Measurements from ENCODE around the gene ZDHHC24. TPM values are rescaled to one million over a fixed set of nuclear protein-coding genes. Genes with fewer than 3 reads are reported as not detected.
"Not testable (repeated sequence)": the region's sequence is repeated elsewhere in the genome, so short reads cannot be mapped to it uniquely, and the experiment has no call there.

ZDHHC24 gene
- total RNA-seq, 4 donors from 2014 or later, result 8.0 to 10.7 (median 9.5) TPM

GRCh38 chr11:66543263-66544107 lies 2.4 kb downstream of the ZDHHC24 start:
- DNase-seq, result no peak
- TF ChIP-seq CTCF (IDR thresholded peaks at IDR 0.05), result peak; percentile 25 to 49 (median 36)
- TF ChIP-seq POLR2A (IDR thresholded peaks at IDR 0.05), result no peak
- no peaks in the 10 kb centered on the region for H3K27me3 ChIP-seq
- peak overlapping the region in 2 of 4 donors; percentile 2 to 41 for H3K4me3 ChIP-seq
- no peaks in the 10 kb centered on the region for H3K9me3 ChIP-seq
- peaks cover 7 to 40% (median 26%) of the 10 kb centered on the region in 3 donors for H3K4me1 ChIP-seq
- peak overlapping the region; percentile 15 to 70 (median 52) for H3K27ac ChIP-seq
- WGBS, 2 donors, result 48 to 81% methylated on average over 4 of the region's 26 CpGs
- H3K36me3 ChIP-seq, result peaks cover 0 to 49% (median 0%) of the 10 kb centered on the region in 3 donors
- intact Hi-C loops (cut with DNase I), result no loop called here

GRCh38 chr11:66542362-66542761 lies 3.5 kb downstream of the ZDHHC24 start:
- no peak for DNase-seq
- H3K27ac ChIP-seq, result no peak overlapping the region
- no peaks in the 10 kb centered on the region for H3K27me3 ChIP-seq
- no peaks in the 10 kb centered on the region for H3K9me3 ChIP-seq
- H3K4me3 ChIP-seq, result no peak overlapping the region
- intact Hi-C loops (cut with DNase I), result no loop called here
- H3K36me3 ChIP-seq, result peaks cover 0 to 61% (median 0%) of the 10 kb centered on the region in 3 donors
- WGBS, 2 donors, result 69 to 77% methylated on average over 10 of the region's 10 CpGs
- no peak for TF ChIP-seq POLR2A (IDR thresholded peaks at IDR 0.05)
- no peak for TF ChIP-seq CTCF (IDR thresholded peaks at IDR 0.05)
- H3K4me1 ChIP-seq, result peaks cover 7 to 40% (median 26%) of the 10 kb centered on the region in 3 donors

- H3K27me3 ChIP-seq, result no peaks in the 10 kb centered on the region
- no peaks in the 10 kb centered on the region for H3K9me3 ChIP-seq
- H3K4me3 ChIP-seq, result no peak overlapping the region
- no peak for TF ChIP-seq POLR2A (IDR thresholded peaks at IDR 0.05)
- no peak for TF ChIP-seq CTCF (IDR thresholded peaks at IDR 0.05)
- intact Hi-C loops (cut with DNase I), result no loop called here
- no peak overlapping the region for H3K27ac ChIP-seq
- 79 to 80% methylated on average over 2 to 4 of the region's 4 CpGs for WGBS, 2 donors
- H3K4me1 ChIP-seq, result peaks cover 7 to 36% (median 24%) of the 10 kb centered on the region in 3 donors
- H3K36me3 ChIP-seq, result peaks cover 0 to 65% (median 0%) of the 10 kb centered on the region in 3 donors
- no peak for DNase-seq
Observed at GRCh38 chr11:66541892-66542291, 4.0 kb downstream of the ZDHHC24 start.

- DNase-seq; H3K27me3 ChIP-seq; H3K27ac ChIP-seq; H3K4me3 ChIP-seq; H3K9me3 ChIP-seq; intact Hi-C loops (cut with DNase I): not testable (repeated sequence)
- WGBS, 2 donors, result 75 to 91% methylated on average over 8 of the region's 8 CpGs
- Histone ChIP-seq H3K4me1 (peaks cover 6 to 26% (median 18%) of the 10 kb centered on the region in 3 donors), H3K36me3 (peaks cover 0 to 78% (median 0%) of the 10 kb centered on the region in 3 donors)
Observed at GRCh38 chr11:66540598-66540997, 5.2 kb downstream of the ZDHHC24 start.

- Histone ChIP-seq H3K36me3 (peaks cover 0 to 86% (median 0%) of the 10 kb centered on the region in 3 donors), H3K27ac (no peak overlapping the region), H3K9me3 (no peaks in the 10 kb centered on the region), H3K27me3 (no peaks in the 10 kb centered on the region), H3K4me3 (no peak overlapping the region), H3K4me1 (peaks cover 0 to 18% (median 13%) of the 10 kb centered on the region in 3 donors)
- no peak for TF ChIP-seq POLR2A (IDR thresholded peaks at IDR 0.05)
- no peak for TF ChIP-seq CTCF (IDR thresholded peaks at IDR 0.05)
- WGBS, 2 donors, result 98% methylated on average over 9 of the region's 10 CpGs; no CpG with 5 or more reads in 1 of the 2 donors
- DNase-seq, result no peak
- intact Hi-C loops (cut with DNase I), result no loop called here
Observed at GRCh38 chr11:66539870-66540213, 6.0 kb downstream of the ZDHHC24 start.

Data from esophagus squamous epithelium (tissue), 5 donors.